Measurements from ENCODE around the gene ARHGAP4. TPM values are rescaled to one million over a fixed set of nuclear protein-coding genes. Genes with fewer than 3 reads are reported as not detected.
A peak's percentile ranks its signal among the peaks of the same experiment; 100 is the strongest.

The ARHGAP4 gene
- total RNA-seq, 2 donors from 2014 or later: 19.3 to 20.4 TPM

GRCh38 chrX:153897899-153898298, 28.2 kb downstream of the ARHGAP4 start:
- intact Hi-C loops (cut with DNase I): no loop called here
- ATAC-seq (no peak), DNase-seq (no peak)

GRCh38 chrX:153889123-153889522, 36.9 kb downstream of the ARHGAP4 start:
- DNase-seq: no peak
- ATAC-seq: no peak
- intact Hi-C loops (cut with DNase I): no loop called here

- DNase-seq: no peak
- intact Hi-C loops (cut with DNase I): no loop called here
- no peak for ATAC-seq
Measured at GRCh38 chrX:153888344-153888743, 37.7 kb downstream of the ARHGAP4 start.

- DNase-seq (no peak), ATAC-seq (no peak)
- intact Hi-C loops (cut with DNase I): no loop called here
Measured at GRCh38 chrX:153887385-153887784, 38.7 kb downstream of the ARHGAP4 start.

- intact Hi-C loops (cut with DNase I): no loop called here
- DNase-seq (no peak), ATAC-seq (no peak)
Measured at GRCh38 chrX:153886915-153887314, 39.1 kb downstream of the ARHGAP4 start.

GRCh38 chrX:153885968-153886903, 39.8 kb downstream of the ARHGAP4 start, which contains the start of gene L1CAM:
TSS of gene L1CAM (minus strand) at chrX:153886173. CDS start at chrX:153875836, 10,337 bp downstream.
- DNase-seq: no peak
- peak in 1 of 2 donors; percentile 58 for ATAC-seq
- intact Hi-C loops (cut with DNase I): no loop called here

- ATAC-seq: no peak
- intact Hi-C loops (cut with DNase I): no loop called here
- no peak for DNase-seq
Measured at GRCh38 chrX:153885208-153885787, 40.8 kb downstream of the ARHGAP4 start.

GRCh38 chrX:153884590-153884989, 41.5 kb downstream of the ARHGAP4 start:
- ATAC-seq: no peak
- intact Hi-C loops (cut with DNase I): no loop called here
- DNase-seq: no peak

GRCh38 chrX:153884136-153884535, 41.9 kb downstream of the ARHGAP4 start:
- ATAC-seq (no peak), DNase-seq (no peak)
- intact Hi-C loops (cut with DNase I): no loop called here

GRCh38 chrX:153883163-153883843, 42.8 kb downstream of the ARHGAP4 start:
- no peak for DNase-seq
- no peak for ATAC-seq
- intact Hi-C loops (cut with DNase I): no loop called here

- intact Hi-C loops (cut with DNase I): no loop called here
- no peak for ATAC-seq
- DNase-seq: no peak
Measured at GRCh38 chrX:153882557-153882956, 43.5 kb downstream of the ARHGAP4 start.

- DNase-seq (no peak), ATAC-seq (peak in 1 of 2 donors; percentile 36)
- intact Hi-C loops (cut with DNase I): no loop called here
Measured at GRCh38 chrX:153882086-153882498, 44.0 kb downstream of the ARHGAP4 start.

GRCh38 chrX:153881281-153881680, 44.8 kb downstream of the ARHGAP4 start:
- ATAC-seq: no peak
- intact Hi-C loops (cut with DNase I): no loop called here
- peak; percentile 5 for DNase-seq

GRCh38 chrX:153880440-153880815, 45.6 kb downstream of the ARHGAP4 start:
- intact Hi-C loops (cut with DNase I): no loop called here

GRCh38 chrX:153879741-153880439, 46.2 kb downstream of the ARHGAP4 start:
- intact Hi-C loops (cut with DNase I): no loop called here
- DNase-seq (no peak), ATAC-seq (no peak)

More at GRCh38 chrX:153880440-153880815, 45.6 kb downstream of the ARHGAP4 start:
- DNase-seq (peak; percentile 16), ATAC-seq (no peak)

GRCh38 chrX:153878969-153879653, 47.0 kb downstream of the ARHGAP4 start:
- ATAC-seq (no peak), DNase-seq (peak; percentile 11)
- intact Hi-C loops (cut with DNase I): no loop called here

GRCh38 chrX:153878345-153878744, 47.7 kb downstream of the ARHGAP4 start:
- ATAC-seq (no peak), DNase-seq (peak; percentile 3)
- intact Hi-C loops (cut with DNase I): no loop called here

GRCh38 chrX:153877571-153878261, 48.3 kb downstream of the ARHGAP4 start:
- no peak for DNase-seq
- intact Hi-C loops (cut with DNase I): no loop called here
- no peak for ATAC-seq

All from left cardiac atrium (tissue), 4 donors.